ENCODE results near the gene MMADHC. TPM values are rescaled to one million over a fixed set of nuclear protein-coding genes. Genes with fewer than 3 reads are reported as not detected.

MMADHC gene
- polyA plus RNA-seq, 2 of the 4 experiments (the other 2 are of a cell fraction) = 103 to 180 TPM

GRCh38 chr2:149625271-149625670 is 37.7 kb upstream of the MMADHC start:
- no peak overlapping the region for H3K4me3 ChIP-seq
- H3K27ac ChIP-seq = no peak overlapping the region
- no peak for FAIRE-seq
- H3K4me1 ChIP-seq = peaks cover 8% of the 10 kb centered on the region; the same call in 2 of the 3 replicates
- no peaks in the 10 kb centered on the region for H3K9me3 ChIP-seq
- no peak for DNase-seq (ENCODE audit: low read depth in 1 of 2, low spot score in 1 of 2)
- no peak overlapping the region for H3K4me2 ChIP-seq
- POLR2A ChIA-PET = no interaction called here
- no peak for ATAC-seq
- WGBS (ENCODE audit: missing lambda C conversion rate) = 86% methylated on average over 3 of the region's 3 CpGs
- TF ChIP-seq NR3C1 (IDR thresholded peaks at IDR 0.05) (no peak), CBX8 (IDR thresholded peaks at IDR 0.05) (no peak), CEBPB (IDR thresholded peaks at IDR 0.05) (no peak), EHMT2 (IDR thresholded peaks at IDR 0.05; ENCODE audit: low read depth) (no peak), E2F6 (IDR thresholded peaks at IDR 0.05; ENCODE audit: borderline replicate concordance, low read depth) (no peak), EP300 (IDR thresholded peaks at IDR 0.05) (no peak), ZSCAN20 (CRISPR knock-in tag; IDR thresholded peaks at IDR 0.05) (no peak), SREBF2 (IDR thresholded peaks at IDR 0.05) (no peak), HOXA7 (CRISPR knock-in tag; IDR thresholded peaks at IDR 0.05) (no peak), HDAC2 (IDR thresholded peaks at IDR 0.05) (no peak), REST (IDR thresholded peaks at IDR 0.05) (no peak), FOSB (CRISPR knock-in tag; IDR thresholded peaks at IDR 0.05) (no peak), POLR2AphosphoS2 (conservative IDR thresholded peaks at IDR 0.05; ENCODE audit: low read length) (no peak)
- CTCF ChIA-PET = no interaction called here

GRCh38 chr2:149622343-149622742 is 34.8 kb upstream of the MMADHC start:
- H3K4me3 ChIP-seq = no peak overlapping the region
- POLR2A ChIA-PET = no interaction called here
- peaks cover 8% of the 10 kb centered on the region; the same call in 2 of the 3 replicates for H3K4me1 ChIP-seq
- no peak for FAIRE-seq
- TF ChIP-seq PBX3 (IDR thresholded peaks at IDR 0.05) (no peak), CEBPB (IDR thresholded peaks at IDR 0.05) (no peak)
- no peak overlapping the region for H3K4me2 ChIP-seq
- H3K9me3 ChIP-seq = no peaks in the 10 kb centered on the region
- 75% methylated on average over 1 of the region's 1 CpG for WGBS (ENCODE audit: missing lambda C conversion rate)
- no peak for DNase-seq (ENCODE audit: low read depth in 1 of 2, low spot score in 1 of 2)
- CTCF ChIA-PET = interaction anchor here (1.0 kb wide), 1 partner anchor 25 kb away, joined by 3 read pairs; no protein-coding TSS in a partner anchor
- H3K27ac ChIP-seq = no peak overlapping the region
- no peak for ATAC-seq

GRCh38 chr2:149617476-149617875 is 29.9 kb upstream of the MMADHC start:
- ATAC-seq = no peak
- FAIRE-seq = no peak
- no peak for DNase-seq (ENCODE audit: low read depth in 1 of 2, low spot score in 1 of 2)
- Histone ChIP-seq H3K27ac (no peak overlapping the region), H3K4me1 (peaks cover 6% of the 10 kb centered on the region), H3K4me3 (no peak overlapping the region), H3K9me3 (no peaks in the 10 kb centered on the region), H3K4me2 (no peak overlapping the region)
- CTCF ChIA-PET = no interaction called here
- TF ChIP-seq NR3C1 (IDR thresholded peaks at IDR 0.05) (no peak), POLR2AphosphoS2 (conservative IDR thresholded peaks at IDR 0.05; ENCODE audit: low read length) (no peak), TP53 (CRISPR knock-in tag; IDR thresholded peaks at IDR 0.05) (no peak), HES2 (IDR thresholded peaks at IDR 0.05) (no peak), RAD21 (conservative IDR thresholded peaks at IDR 0.05 in 1 of 2, IDR thresholded peaks at IDR 0.05 in 1 of 2) (no peak), HOXB5 (CRISPR knock-in tag; IDR thresholded peaks at IDR 0.05) (no peak), NPAS2 (CRISPR knock-in tag; IDR thresholded peaks at IDR 0.05; ENCODE audit: borderline replicate concordance) (no peak), MAZ (IDR thresholded peaks at IDR 0.05; ENCODE audit: borderline replicate concordance, low read depth, low read length) (no peak), CEBPB (IDR thresholded peaks at IDR 0.05) (no peak), JUN (IDR thresholded peaks at IDR 0.05) (no peak), EP300 (IDR thresholded peaks at IDR 0.05) (no peak), ELK1 (IDR thresholded peaks at IDR 0.05; ENCODE audit: low read depth, low read length) (no peak), NFE2L2 (conservative IDR thresholded peaks at IDR 0.05; ENCODE audit: low read length) (no peak), CTCF (IDR thresholded peaks at IDR 0.05) (no peak)
- POLR2A ChIA-PET = no interaction called here
